ENCODE data around the gene MYH11.

MYH11 gene

DNA sequence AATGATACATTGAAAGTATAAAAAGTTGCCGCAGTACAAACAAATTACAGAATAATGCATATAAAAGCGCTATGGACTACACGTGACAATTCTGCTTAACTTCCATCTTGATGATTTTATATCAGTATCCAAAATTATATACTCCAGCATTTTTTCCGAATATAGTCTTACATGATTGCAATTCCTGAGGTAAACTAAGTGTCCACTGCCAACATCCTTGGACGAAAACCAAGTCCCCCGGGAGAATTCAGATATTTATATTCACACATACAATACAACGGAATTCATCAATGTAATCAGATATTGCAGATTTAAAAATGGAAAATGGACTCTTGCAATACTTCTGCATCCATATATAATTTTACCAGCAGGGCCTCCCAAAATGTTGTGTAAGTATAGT is 8.9 kb upstream of the MYH11 start:
- Histone ChIP-seq H3K27ac (no peak overlapping the region), H3K36me3 (peaks cover 31% of the 10 kb centered on the region), H3K4me3 (ENCODE audit: low read depth in 1 of 2, low read length in 1 of 2) (no peak overlapping the region), H3K4me1 (ENCODE audit: control insufficient read depth in 1 of 2, insufficient read depth in 1 of 2, low read depth in 1 of 2, low read length in 1 of 2) (peaks cover 7 to 13% of the 10 kb centered on the region in 2 experiments), H3K9me3 (no peaks in the 10 kb centered on the region), H3K27me3 (no peaks in the 10 kb centered on the region)
- TF ChIP-seq, protein P1, sequence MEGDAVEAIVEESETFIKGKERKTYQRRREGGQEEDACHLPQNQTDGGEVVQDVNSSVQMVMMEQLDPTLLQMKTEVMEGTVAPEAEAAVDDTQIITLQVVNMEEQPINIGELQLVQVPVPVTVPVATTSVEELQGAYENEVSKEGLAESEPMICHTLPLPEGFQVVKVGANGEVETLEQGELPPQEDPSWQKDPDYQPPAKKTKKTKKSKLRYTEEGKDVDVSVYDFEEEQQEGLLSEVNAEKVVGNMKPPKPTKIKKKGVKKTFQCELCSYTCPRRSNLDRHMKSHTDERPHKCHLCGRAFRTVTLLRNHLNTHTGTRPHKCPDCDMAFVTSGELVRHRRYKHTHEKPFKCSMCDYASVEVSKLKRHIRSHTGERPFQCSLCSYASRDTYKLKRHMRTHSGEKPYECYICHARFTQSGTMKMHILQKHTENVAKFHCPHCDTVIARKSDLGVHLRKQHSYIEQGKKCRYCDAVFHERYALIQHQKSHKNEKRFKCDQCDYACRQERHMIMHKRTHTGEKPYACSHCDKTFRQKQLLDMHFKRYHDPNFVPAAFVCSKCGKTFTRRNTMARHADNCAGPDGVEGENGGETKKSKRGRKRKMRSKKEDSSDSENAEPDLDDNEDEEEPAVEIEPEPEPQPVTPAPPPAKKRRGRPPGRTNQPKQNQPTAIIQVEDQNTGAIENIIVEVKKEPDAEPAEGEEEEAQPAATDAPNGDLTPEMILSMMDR (IDR thresholded peaks at IDR 0.05), result no peak

DNA sequence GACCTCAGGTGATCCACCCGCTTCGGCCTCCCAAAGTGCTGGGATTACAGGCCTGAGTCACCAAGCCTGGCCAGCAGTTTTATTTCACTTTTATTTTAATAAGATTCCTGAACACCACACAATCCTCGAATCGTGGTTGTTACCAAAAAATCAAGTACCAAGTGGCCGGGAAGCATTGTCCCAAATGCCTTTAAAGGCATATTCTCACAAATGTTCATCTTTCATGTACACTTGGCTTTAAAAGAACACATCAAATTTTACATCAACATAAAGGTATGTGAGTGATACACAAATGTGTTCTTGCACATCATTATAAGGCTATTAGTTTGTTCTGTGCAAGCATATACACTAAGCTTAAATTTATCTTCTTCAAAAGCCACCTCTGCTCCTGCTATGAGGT is 8.1 kb upstream of the MYH11 start:
- Histone ChIP-seq H3K36me3 (peaks cover 31% of the 10 kb centered on the region), H3K4me3 (ENCODE audit: low read depth in 1 of 2, low read length in 1 of 2) (no peak overlapping the region), H3K4me1 (ENCODE audit: control insufficient read depth in 1 of 2, insufficient read depth in 1 of 2, low read depth in 1 of 2, low read length in 1 of 2) (peaks cover 4 to 7% of the 10 kb centered on the region in 2 experiments), H3K27me3 (no peaks in the 10 kb centered on the region), H3K9me3 (no peaks in the 10 kb centered on the region), H3K27ac (no peak overlapping the region)
- TF ChIP-seq, protein P1 (IDR thresholded peaks at IDR 0.05), result no peak

DNA sequence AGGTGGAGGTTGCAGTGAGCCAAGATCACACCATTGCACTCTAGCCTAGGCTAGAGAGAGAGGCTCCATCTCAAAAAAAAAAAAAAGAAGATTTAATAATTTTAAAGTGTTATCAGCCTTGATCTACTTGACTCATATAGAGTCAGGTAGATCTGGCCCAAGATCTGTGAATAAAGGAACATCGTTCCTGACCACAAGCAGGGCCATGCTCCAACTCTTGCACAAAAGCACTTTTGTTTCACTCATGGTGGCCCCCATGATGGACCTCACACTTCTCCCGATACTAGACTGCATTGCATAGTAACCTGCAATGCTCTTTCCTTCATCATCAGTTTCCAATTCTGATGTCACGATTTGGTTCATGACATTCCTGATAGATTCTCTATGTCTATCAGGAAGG is 5.2 kb upstream of the MYH11 start:
- TF ChIP-seq, protein P1 (IDR thresholded peaks at IDR 0.05), result no peak
- Histone ChIP-seq H3K27me3 (peaks cover 28% of the 10 kb centered on the region), H3K27ac (no peak overlapping the region), H3K9me3 (no peaks in the 10 kb centered on the region), H3K36me3 (peaks cover 24% of the 10 kb centered on the region), H3K4me3 (ENCODE audit: low read depth in 1 of 2, low read length in 1 of 2) (no peak overlapping the region), H3K4me1 (ENCODE audit: control insufficient read depth in 1 of 2, insufficient read depth in 1 of 2, low read depth in 1 of 2, low read length in 1 of 2) (peaks cover 10 to 14% of the 10 kb centered on the region in 2 experiments)

DNA sequence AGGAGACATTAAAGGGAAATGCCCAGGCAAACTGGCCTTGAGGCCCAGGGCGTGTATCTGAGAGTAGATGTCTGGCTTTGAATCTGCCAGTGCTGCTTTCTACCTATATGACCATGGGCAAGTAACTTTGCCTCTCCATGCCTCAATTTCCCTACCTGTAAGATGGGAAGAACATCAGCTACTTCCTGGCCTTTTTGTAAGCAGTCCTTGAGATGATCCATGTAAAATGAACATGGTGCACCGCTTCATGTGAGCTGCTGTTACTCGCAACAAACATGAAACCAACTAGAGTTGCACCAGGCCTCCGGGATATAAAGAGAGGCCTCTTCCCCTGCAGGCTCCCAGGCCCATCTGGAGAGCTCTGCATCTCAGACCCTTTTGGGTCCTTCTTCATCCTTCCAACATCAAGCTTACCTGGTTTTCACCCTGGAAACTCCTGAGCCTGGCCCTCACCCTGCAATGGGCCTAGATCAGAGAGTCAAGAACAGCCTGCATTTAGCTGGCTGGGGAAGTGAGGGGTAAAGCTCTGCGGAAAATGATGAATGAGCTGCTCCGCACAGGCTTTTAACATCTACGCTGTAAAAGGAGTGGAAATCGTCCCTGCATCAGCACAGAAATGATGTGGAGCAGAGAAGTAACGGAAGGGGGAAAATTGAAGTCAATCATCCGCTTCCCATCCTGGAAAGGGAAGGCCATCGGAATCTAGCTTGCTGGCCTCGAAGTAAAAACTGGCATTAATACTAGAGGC is 2.3 kb upstream of the MYH11 start:
- Histone ChIP-seq H3K4me1 (ENCODE audit: control insufficient read depth in 1 of 2, insufficient read depth in 1 of 2, low read depth in 1 of 2, low read length in 1 of 2) (peaks cover 10 to 17% of the 10 kb centered on the region in 2 experiments), H3K36me3 (no peaks in the 10 kb centered on the region), H3K27ac (no peak overlapping the region), H3K4me3 (ENCODE audit: low read depth in 1 of 2, low read length in 1 of 2) (no peak overlapping the region), H3K27me3 (peaks cover 57% of the 10 kb centered on the region), H3K9me3 (no peaks in the 10 kb centered on the region)
- TF ChIP-seq, protein P1 (IDR thresholded peaks at IDR 0.05), result no peak

DNA sequence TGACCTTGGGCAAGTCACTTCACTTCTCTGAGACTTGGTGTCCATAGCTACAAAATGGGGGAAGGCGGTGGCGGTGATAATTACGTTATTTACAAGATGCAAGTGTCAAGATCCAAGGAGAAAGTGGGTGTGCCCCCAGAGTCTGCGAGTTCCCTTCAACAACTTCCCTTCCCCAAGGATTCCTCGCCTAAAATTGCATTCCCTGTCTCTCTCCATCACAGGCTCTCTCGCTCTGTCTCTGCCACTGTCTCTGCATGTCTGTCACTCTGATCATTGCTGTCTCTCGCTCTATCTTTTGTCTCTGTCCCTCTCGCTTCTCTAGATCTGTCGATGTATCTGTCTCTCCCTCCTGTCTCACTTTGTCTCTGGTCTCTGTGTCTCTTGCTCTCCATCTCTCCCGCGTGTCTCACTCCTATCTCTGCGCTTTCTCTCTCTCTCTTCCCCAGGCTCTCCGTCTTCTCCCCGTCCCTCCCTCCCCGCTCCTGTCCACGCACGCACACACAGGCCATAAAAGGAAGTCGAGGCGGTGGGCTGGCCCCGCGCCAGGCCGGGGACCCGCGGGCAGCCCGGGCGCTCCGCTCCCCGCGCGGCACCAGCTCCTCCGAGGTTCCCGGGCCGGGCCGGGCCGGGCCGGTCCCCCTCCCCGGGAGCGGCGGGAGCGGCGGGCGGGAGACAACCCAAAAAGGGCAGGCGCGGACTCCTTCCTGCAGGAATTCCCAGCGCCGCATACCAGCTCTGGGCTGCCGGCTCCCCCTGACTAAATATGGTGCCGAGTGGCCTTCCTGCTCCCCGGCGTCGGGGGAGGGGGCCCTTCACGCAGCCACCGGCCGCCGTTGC is 1.1 kb upstream of the MYH11 start:
- Histone ChIP-seq H3K27me3 (peaks cover 64% of the 10 kb centered on the region), H3K4me1 (ENCODE audit: control insufficient read depth in 1 of 2, insufficient read depth in 1 of 2, low read depth in 1 of 2, low read length in 1 of 2) (peaks cover 10 to 17% of the 10 kb centered on the region in 2 experiments), H3K4me3 (ENCODE audit: low read depth in 1 of 2, low read length in 1 of 2) (peak overlapping the region; percentile 15 to 28), H3K36me3 (no peaks in the 10 kb centered on the region), H3K9me3 (no peaks in the 10 kb centered on the region), H3K27ac (no peak overlapping the region)
- TF ChIP-seq, protein P1 (IDR thresholded peaks at IDR 0.05), result no peak
